NB4 (cell line): ENCODE data around the gene VASH2.

Experiments
- MAX ChIP-seq: IDR thresholded peaks from 2 replicates; pipeline ENCODE4 v1.6.1; 2011; ENCODE audit warnings: low read depth, low read length
- MYC ChIP-seq: IDR thresholded peaks from 2 replicates; pipeline ENCODE4 v1.6.1; 2011; ENCODE audit warnings: low read depth, low read length
- POLR2A ChIP-seq: IDR thresholded peaks from 2 replicates; pipeline ENCODE4 v1.6.1; 2011; ENCODE audit warnings: mild to moderate bottlenecking; ENCODE audit not compliant: insufficient read length; ENCODE audit errors: extremely low read depth
- TF ChIP-seq, protein P1 (sequence below): IDR thresholded peaks from one replicate; pipeline ENCODE4 v1.5.1; 2012; ENCODE audit warnings: low read depth, low read length

DNA sequence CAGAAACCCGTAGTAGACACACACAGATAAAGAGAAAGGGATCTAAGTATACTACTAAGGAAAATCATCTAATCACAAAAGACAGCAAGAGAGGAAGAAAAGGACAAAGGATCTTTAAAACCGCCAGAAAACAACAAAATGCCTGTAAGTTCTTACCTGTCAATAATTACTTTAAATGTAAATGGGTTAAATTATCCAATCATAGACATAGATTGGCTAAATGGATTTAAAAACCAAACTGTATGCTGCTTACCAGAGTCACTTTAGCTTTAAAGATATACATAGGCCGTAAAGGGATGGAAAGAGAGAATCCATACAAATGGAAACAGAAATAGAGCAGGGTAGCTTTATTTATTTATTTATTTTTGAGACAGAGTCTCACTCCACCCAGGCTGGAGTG lies 48.3 kb upstream of the VASH2 start:
- TF ChIP-seq, protein P1, sequence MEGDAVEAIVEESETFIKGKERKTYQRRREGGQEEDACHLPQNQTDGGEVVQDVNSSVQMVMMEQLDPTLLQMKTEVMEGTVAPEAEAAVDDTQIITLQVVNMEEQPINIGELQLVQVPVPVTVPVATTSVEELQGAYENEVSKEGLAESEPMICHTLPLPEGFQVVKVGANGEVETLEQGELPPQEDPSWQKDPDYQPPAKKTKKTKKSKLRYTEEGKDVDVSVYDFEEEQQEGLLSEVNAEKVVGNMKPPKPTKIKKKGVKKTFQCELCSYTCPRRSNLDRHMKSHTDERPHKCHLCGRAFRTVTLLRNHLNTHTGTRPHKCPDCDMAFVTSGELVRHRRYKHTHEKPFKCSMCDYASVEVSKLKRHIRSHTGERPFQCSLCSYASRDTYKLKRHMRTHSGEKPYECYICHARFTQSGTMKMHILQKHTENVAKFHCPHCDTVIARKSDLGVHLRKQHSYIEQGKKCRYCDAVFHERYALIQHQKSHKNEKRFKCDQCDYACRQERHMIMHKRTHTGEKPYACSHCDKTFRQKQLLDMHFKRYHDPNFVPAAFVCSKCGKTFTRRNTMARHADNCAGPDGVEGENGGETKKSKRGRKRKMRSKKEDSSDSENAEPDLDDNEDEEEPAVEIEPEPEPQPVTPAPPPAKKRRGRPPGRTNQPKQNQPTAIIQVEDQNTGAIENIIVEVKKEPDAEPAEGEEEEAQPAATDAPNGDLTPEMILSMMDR = no peak
- TF ChIP-seq POLR2A (no peak), MAX (no peak), MYC (no peak)
